Measurements from ENCODE around the gene MAP4.

The MAP4 gene

GRCh38 chr3:47956521-47956920 is 59.7 kb downstream of the MAP4 start:
- no peak for DNase-seq

- DNase-seq: no peak
These were observed 61.6 kb downstream of the MAP4 start for GRCh38 chr3:47954567-47954966.

GRCh38 chr3:47950453-47951169 is 65.6 kb downstream of the MAP4 start:
- no peak for DNase-seq

GRCh38 chr3:47949979-47950378 is 66.2 kb downstream of the MAP4 start:
- DNase-seq: no peak

- DNase-seq: no peak
These were observed 76.0 kb downstream of the MAP4 start for GRCh38 chr3:47940232-47940631.

GRCh38 chr3:47932421-47932820 is 83.8 kb downstream of the MAP4 start:
- no peak for DNase-seq

- DNase-seq: no peak
These were observed 85.2 kb downstream of the MAP4 start for GRCh38 chr3:47930979-47931378.

- no peak for DNase-seq
These were observed 99.5 kb downstream of the MAP4 start for GRCh38 chr3:47916696-47917095.

GRCh38 chr3:47916201-47916600 is 100.0 kb downstream of the MAP4 start:
- no peak for DNase-seq

- DNase-seq: no peak
These were observed 104.2 kb downstream of the MAP4 start for GRCh38 chr3:47912006-47912504.

- peak in 1 of 2 experiments; percentile 61 for DNase-seq
These were observed 105.3 kb downstream of the MAP4 start for GRCh38 chr3:47910777-47911440.

- peak; percentile 71 to 94 for DNase-seq
These were observed 106.0 kb downstream of the MAP4 start for GRCh38 chr3:47910233-47910632.

GRCh38 chr3:47909607-47910006 is 106.6 kb downstream of the MAP4 start:
- no peak for DNase-seq

- DNase-seq: no peak
These were observed 107.5 kb downstream of the MAP4 start for GRCh38 chr3:47908744-47909143.

GRCh38 chr3:47907784-47908183 is 108.4 kb downstream of the MAP4 start:
- DNase-seq: no peak

GRCh38 chr3:47902746-47903145 is 113.5 kb downstream of the MAP4 start:
- no peak for DNase-seq

- no peak for DNase-seq
These were observed 114.9 kb downstream of the MAP4 start for GRCh38 chr3:47901280-47901833.

GRCh38 chr3:47899495-47900108 is 116.6 kb downstream of the MAP4 start:
- DNase-seq: no peak

GRCh38 chr3:47897954-47898353 is 118.3 kb downstream of the MAP4 start:
- no peak for DNase-seq

GRCh38 chr3:47896736-47897135 is 119.5 kb downstream of the MAP4 start:
- no peak for DNase-seq

- DNase-seq: no peak
These were observed 121.0 kb downstream of the MAP4 start for GRCh38 chr3:47895241-47895640.

GRCh38 chr3:47892286-47893040 is 123.8 kb downstream of the MAP4 start:
- no peak for DNase-seq

GRCh38 chr3:47891613-47892005 is 124.6 kb downstream of the MAP4 start:
- no peak for DNase-seq

All from NCI-H524 (cell line).